Activated naive CD4-positive, alpha-beta T cell treated with anti-CD3 and anti-CD28 coated beads, Interleukin-2, amount 50 U/mL, for 72 hours (primary cell): Measurements from ENCODE around the gene AHI1. TPM values are rescaled to one million over a fixed set of nuclear protein-coding genes. Genes with fewer than 3 reads are reported as not detected.
A peak's percentile ranks its signal among the peaks of the same experiment; 100 is the strongest.

Experiments
- ATAC-seq, 2 donors: fragments of 150-1000 bp; cut with Tn5 transposase; 2 replicates each; pipeline ENCODE4 v1.10.0; 2021; ENCODE audit warnings: mild to moderate bottlenecking in 2 of 2, moderate library complexity in 2 of 2
- DNase-seq, 2 donors: peaks; one replicate each; pipeline ENCODE4 v3.0.0; 2021 to 2022; ENCODE audit warnings: low spot score in 2 of 2
- H3K27ac Mint-ChIP-seq, 2 donors: one replicate each; pipeline ENCODE4 v1.8.0; 2022; ENCODE audit warnings: mild to moderate bottlenecking in 2 of 2, mixed read lengths in 2 of 2
- H3K36me3 Mint-ChIP-seq, 2 donors: one replicate each; pipeline ENCODE4 v1.8.0; 2022; ENCODE audit warnings: mixed read lengths in 2 of 2
- H3K9me3 Mint-ChIP-seq, 2 donors: one replicate each; pipeline ENCODE4 v1.8.0; 2022; ENCODE audit warnings: mixed read lengths in 2 of 2
- total RNA-seq, 2 donors: library from RNA; stranded (reverse); gene quantifications; one replicate each; pipeline ENCODE4 v1.2.3, GENCODE V29; 2022

AHI1 gene
- 10 to 100 TPM; 34.6 to 38.5 TPM for total RNA-seq

- Mint-ChIP-seq H3K36me3 (peaks cover 20 to 26% of the 10 kb centered on the region in 2 donors), H3K27ac (no peak within 1 kb of the TSS), H3K9me3 (no peaks in the 10 kb centered on the region)
- ATAC-seq, result peak; percentile 86 to 93
- DNase-seq, result peak; percentile 89 to 97
Observed at GRCh38 chr6:135497412-135498184, at the start of gene AHI1. AHI1 (minus strand) TSS chr6:135497740; CDS start chr6:135492237, 5,503 bp downstream.

GRCh38 chr6:135546680-135547418 is 49.3 kb upstream of the AHI1 start:
- Mint-ChIP-seq H3K9me3 (peaks cover 0 to 12% of the 10 kb centered on the region in 2 donors), H3K36me3 (peaks cover 0 to 6% of the 10 kb centered on the region in 2 donors), H3K27ac (no peak overlapping the region)
- ATAC-seq (no peak), DNase-seq (no peak)

- peaks cover 0 to 18% of the 10 kb centered on the region in 2 donors for H3K9me3 Mint-ChIP-seq
- ATAC-seq (no peak), DNase-seq (no peak)
- peaks cover 0 to 6% of the 10 kb centered on the region in 2 donors for H3K36me3 Mint-ChIP-seq
- no peak overlapping the region for H3K27ac Mint-ChIP-seq
Observed at GRCh38 chr6:135546206-135546605, 48.7 kb upstream of the AHI1 start.

GRCh38 chr6:135540207-135540840 is 42.8 kb upstream of the AHI1 start:
- ATAC-seq (no peak), DNase-seq (no peak)
- H3K27ac Mint-ChIP-seq, result no peak overlapping the region
- H3K36me3 Mint-ChIP-seq, result peaks cover 0 to 6% of the 10 kb centered on the region in 2 donors
- peaks cover 0 to 18% of the 10 kb centered on the region in 2 donors for H3K9me3 Mint-ChIP-seq

- H3K27ac Mint-ChIP-seq, result peak overlapping the region in 1 of 2 donors; percentile 18
- peaks cover 0 to 12% of the 10 kb centered on the region in 2 donors for H3K9me3 Mint-ChIP-seq
- H3K36me3 Mint-ChIP-seq, result no peaks in the 10 kb centered on the region
- peak; percentile 97 to 98 for ATAC-seq
- DNase-seq, result peak in 1 of 2 donors; percentile 8
Observed at GRCh38 chr6:135537741-135538301, 40.3 kb upstream of the AHI1 start.

GRCh38 chr6:135535989-135536414 is 38.5 kb upstream of the AHI1 start:
- no peaks in the 10 kb centered on the region for H3K36me3 Mint-ChIP-seq
- peak in 1 of 2 donors; percentile 10 for DNase-seq
- H3K27ac Mint-ChIP-seq, result no peak overlapping the region
- no peaks in the 10 kb centered on the region for H3K9me3 Mint-ChIP-seq
- no peak for ATAC-seq

- Mint-ChIP-seq H3K36me3 (no peaks in the 10 kb centered on the region), H3K27ac (no peak overlapping the region)
- no peak for ATAC-seq
Observed at GRCh38 chr6:135534773-135535380, 37.3 kb upstream of the AHI1 start.

GRCh38 chr6:135532559-135532958 is 35.0 kb upstream of the AHI1 start:
- Mint-ChIP-seq H3K9me3 (no peaks in the 10 kb centered on the region), H3K27ac (no peak overlapping the region), H3K36me3 (no peaks in the 10 kb centered on the region)
- ATAC-seq (no peak), DNase-seq (no peak)

More at GRCh38 chr6:135534773-135535380, 37.3 kb upstream of the AHI1 start:
- H3K9me3 Mint-ChIP-seq, result no peaks in the 10 kb centered on the region
- DNase-seq, result no peak

- DNase-seq (no peak), ATAC-seq (no peak)
- no peaks in the 10 kb centered on the region for H3K9me3 Mint-ChIP-seq
- H3K36me3 Mint-ChIP-seq, result no peaks in the 10 kb centered on the region
- no peak overlapping the region for H3K27ac Mint-ChIP-seq
Observed at GRCh38 chr6:135531954-135532490, 34.5 kb upstream of the AHI1 start.

- Mint-ChIP-seq H3K27ac (no peak overlapping the region), H3K9me3 (no peaks in the 10 kb centered on the region), H3K36me3 (no peaks in the 10 kb centered on the region)
- ATAC-seq (no peak), DNase-seq (no peak)
Observed at GRCh38 chr6:135530113-135530512, 32.6 kb upstream of the AHI1 start.

GRCh38 chr6:135527960-135528249 is 30.4 kb upstream of the AHI1 start:
- no peak for ATAC-seq
- no peak for DNase-seq
- H3K9me3 Mint-ChIP-seq, result no peaks in the 10 kb centered on the region
- no peaks in the 10 kb centered on the region for H3K36me3 Mint-ChIP-seq
- no peak overlapping the region for H3K27ac Mint-ChIP-seq

GRCh38 chr6:135527116-135527959 is 29.8 kb upstream of the AHI1 start:
- DNase-seq (no peak), ATAC-seq (no peak)
- H3K36me3 Mint-ChIP-seq, result no peaks in the 10 kb centered on the region
- H3K9me3 Mint-ChIP-seq, result no peaks in the 10 kb centered on the region
- peak overlapping the region in 1 of 2 donors; percentile 59 for H3K27ac Mint-ChIP-seq

GRCh38 chr6:135525594-135525993 is 28.1 kb upstream of the AHI1 start:
- no peak for DNase-seq

GRCh38 chr6:135522965-135523692 is 25.6 kb upstream of the AHI1 start:
- Mint-ChIP-seq H3K27ac (no peak overlapping the region), H3K36me3 (peaks cover 0 to 7% of the 10 kb centered on the region in 2 donors), H3K9me3 (peaks cover 3 to 6% of the 10 kb centered on the region in 2 donors)
- DNase-seq (no peak), ATAC-seq (no peak)

More at GRCh38 chr6:135525594-135525993, 28.1 kb upstream of the AHI1 start:
- no peak for ATAC-seq
- H3K36me3 Mint-ChIP-seq, result no peaks in the 10 kb centered on the region
- no peak overlapping the region for H3K27ac Mint-ChIP-seq
- H3K9me3 Mint-ChIP-seq, result no peaks in the 10 kb centered on the region

- ATAC-seq (no peak), DNase-seq (no peak)
- H3K9me3 Mint-ChIP-seq, result peaks cover 3 to 6% of the 10 kb centered on the region in 2 donors
- H3K36me3 Mint-ChIP-seq, result peaks cover 0 to 7% of the 10 kb centered on the region in 2 donors
- H3K27ac Mint-ChIP-seq, result no peak overlapping the region
Observed at GRCh38 chr6:135521431-135521830, 23.9 kb upstream of the AHI1 start.
